CMK (cell line): ENCODE measurements around the gene GPBP1L1.
A peak's percentile ranks its signal among the peaks of the same experiment; 100 is the strongest.

ENCODE experiments used
- DNase-seq: peaks from one replicate; pipeline ENCODE4 v3.0.0-alpha.2; 2010; ENCODE audit warnings: low read depth

Gene GPBP1L1

DNA sequence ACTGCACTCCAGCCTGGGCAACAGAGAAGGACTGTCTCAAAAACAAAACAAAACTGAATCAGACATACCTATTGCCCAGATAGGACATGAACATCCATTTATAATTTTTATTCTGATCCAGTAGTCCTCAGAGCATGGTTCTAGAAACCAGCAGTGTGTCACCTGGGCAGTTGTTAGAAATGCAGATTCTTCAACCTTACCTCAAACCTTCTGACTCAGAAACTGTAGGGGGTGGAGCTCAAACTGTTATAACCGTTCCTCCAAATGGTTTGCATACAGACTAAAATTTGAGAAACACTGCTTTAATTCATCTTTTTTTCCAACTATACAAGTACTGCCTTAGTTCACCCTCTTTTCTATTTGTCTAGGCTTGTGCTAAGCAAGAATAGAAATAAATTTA is 96.5 kb downstream of the GPBP1L1 start:
- DNase-seq = no peak

DNA sequence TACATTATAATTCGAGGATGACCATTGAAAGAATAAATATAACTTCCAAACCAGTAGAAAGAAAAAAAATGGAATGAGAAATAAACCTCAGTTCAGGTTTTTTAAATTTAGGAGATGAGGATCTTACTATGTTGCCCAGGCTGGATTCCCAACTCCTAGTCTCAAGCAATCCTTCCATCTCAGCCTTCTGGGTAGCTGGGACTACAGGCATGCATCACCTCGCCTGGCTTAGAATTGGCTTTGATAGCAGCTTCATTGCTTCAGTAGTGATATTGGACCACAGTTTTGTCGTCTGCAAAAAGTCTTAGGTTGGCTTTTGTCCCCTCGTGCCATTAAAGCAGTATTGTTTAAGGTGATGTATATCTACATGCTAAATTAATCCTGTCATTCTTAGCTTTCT is 99.6 kb downstream of the GPBP1L1 start:
- no peak for DNase-seq

DNA sequence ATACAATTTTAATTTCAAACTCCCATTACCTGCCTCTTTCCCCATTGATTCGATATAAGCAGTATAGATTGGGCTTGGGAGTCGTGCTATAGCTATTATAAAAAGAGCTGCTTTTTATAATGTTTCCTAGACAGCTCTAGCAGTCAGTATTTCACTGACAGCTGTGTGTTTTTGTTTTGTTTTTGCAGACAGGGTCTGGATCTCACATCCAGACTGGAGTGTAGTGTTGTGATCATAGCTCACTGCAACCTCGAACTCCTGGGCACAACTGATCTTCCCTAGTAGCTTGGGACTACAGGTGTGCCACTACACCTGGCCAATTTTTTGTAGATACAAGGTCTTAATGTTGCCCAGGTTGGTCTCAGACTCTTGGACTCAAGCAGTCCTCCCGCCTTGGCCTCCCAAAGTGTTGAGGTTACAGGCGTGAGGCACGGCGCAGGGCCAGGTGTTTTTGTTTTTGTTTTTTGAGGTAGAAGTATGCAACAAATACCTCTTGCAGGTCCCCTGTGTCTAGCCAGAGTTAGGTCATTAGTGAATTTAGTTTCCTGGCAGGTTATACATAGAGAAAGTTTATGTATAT is 100.7 kb downstream of the GPBP1L1 start:
- no peak for DNase-seq

DNA sequence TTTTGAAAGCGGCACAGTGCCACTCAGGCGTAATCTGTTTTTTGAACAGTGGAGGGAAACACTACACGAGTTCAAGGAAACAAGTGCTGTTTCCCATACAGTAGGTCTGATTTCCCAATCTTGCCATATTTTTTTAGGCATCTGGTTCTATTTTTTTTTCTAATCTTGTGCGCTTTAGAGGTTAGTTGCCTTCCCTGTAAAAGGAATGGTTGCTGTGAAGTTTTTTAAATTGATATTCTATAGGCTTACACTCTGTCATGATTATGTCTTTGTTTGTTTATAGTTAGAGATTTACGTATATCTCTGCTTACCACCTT is 101.3 kb downstream of the GPBP1L1 start:
- DNase-seq = no peak

DNA sequence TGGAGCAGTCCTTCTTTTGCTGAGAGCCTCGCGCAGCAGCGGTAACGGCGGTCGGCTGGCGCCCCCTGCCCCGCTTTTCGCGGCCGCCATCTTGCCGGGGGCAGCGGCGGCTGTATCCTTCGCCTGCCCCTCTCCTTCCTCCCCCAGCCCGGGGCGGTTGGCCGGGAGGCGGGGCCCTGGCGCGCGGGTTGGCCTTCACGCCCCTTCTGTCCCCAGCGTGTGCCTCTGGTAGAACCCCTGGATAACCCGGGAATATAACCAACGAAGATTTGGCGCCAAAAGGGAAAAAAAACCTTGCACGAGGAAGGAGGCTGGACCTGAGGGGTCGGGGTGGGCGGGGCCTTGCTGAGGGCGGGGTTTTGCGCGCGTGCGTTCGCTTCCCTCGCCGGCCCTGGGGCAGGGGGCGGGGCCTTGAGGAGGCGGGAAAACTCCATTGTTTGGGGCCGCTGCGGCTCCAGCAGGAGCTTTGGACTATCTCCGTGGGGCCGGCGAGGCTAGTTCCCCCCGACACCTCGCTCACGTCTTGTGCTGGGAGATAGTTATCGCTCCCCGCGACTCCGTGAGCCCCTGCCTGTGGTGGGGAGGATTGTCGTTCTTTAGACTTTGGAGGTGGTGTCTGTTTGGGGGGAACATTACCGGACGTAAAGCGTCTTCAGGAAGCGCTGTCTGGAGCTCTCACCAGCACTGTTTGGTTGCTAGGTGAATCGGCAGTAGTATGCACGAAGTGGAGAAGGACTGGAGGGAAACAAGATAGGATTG is 101.8 kb downstream of the GPBP1L1 start:
- peak; percentile 70 for DNase-seq

DNA sequence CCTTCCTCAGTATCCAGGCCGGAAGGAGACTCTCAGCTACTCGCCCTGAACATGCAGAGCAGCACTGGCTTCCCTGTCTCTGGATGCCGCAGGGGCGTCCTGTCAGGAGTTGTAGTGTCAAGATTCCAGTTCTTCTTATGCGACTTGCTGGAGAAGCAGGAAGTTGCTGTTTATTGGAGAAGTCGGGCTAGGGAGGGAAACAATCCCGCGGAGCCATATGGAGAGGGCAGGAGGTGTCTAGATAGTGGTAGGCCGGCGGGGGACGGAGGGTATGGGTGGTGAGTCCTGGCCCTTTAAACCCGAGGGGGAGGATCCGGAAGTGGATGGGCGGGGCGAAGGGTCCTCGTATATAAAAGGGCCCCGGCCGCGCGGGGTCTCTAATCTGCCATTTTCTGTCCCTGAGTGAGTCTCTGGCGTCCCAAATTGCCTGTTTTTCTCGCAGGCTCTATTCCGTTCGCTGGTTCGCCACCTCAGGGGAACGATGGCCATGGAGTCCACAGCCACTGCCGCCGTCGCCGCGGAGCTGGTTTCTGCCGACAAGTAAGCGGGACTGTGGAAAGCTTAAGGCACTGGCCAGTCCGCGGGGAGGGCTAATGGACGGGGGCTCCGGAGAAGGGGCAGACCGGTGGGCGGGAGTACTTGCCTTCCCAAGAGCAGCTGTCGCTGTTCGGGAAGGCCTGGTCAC is 102.5 kb downstream of the GPBP1L1 start, which contains the start of gene NASP:
Gene NASP, plus strand, starts transcription at position 376 of the 685 bp plus-strand sequence. Its CDS starts 106 bp downstream, at position 482.
- peak; percentile 78 for DNase-seq

DNA sequence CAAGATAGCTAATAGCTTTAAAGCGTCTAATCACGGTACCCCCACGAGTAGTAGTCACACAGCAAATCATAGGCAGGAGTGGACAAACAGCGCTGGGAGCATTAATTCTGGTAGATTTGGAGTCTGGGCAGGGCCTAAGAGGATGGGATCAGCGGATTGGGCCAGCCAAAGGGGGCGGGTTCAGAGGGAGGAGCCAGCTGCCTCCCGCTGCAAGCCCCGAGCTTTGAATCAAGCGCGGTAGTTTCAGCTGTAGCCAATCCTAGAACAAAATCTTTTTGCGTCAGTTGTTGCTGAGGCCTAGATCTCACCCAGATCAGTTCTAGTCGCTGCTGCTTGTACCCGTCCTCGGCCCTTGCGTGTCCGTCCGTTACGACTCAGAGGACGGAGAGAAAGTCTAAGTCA is 103.1 kb downstream of the GPBP1L1 start:
- peak; percentile 87 for DNase-seq
